Stimulated activated CD4-positive, alpha-beta T cell treated with anti-CD3 and anti-CD28 coated beads, Interleukin-4, amount 100 ng/mL, for 4 hours (primary cell): ENCODE measurements around the gene PDE8A.
A peak's percentile ranks its signal among the peaks of the same experiment; 100 is the strongest.

ENCODE experiments used
- DNase-seq, 2 experiments: peaks; one replicate each; pipeline ENCODE4 v3.0.0-alpha.2; 2020

The PDE8A gene

DNA sequence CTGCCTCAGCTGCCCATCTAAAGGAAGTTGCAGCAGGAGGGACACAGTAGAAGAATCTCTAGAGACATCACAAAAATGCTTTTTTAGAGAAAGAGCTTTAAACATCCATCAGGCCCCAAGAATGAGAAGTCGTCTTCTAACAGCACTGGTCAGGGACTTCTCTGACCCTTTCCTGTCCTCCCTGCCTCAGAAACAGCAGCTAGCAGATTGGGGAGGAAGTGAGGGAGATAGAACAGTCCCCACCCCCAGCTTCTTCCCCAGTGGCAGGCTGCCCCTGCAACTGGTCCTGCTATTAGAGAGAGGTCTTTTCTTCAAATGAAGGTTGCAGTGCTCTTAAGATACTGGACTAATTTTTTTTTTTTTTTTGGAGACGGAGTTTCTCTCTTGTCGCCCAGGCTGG lies 55.1 kb downstream of the PDE8A start:
- DNase-seq, result no peak

DNA sequence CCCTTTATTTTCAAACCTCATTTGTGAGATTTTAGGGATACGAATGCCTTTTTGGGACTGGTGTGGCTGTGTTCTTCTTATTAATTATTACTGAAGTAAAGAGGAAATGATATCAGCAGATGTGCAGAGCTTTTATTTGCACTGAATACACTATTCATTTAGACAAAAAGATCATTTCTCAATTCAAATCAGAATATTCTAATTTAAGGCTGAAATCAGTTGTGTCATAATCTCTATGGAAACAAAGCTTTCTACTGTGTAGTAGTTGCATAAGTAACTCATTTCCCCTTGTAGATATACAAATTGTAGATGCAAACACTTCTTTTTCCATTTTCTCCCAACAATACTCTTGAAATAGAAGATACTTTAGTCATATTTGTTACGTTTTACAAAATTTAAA lies 56.0 kb downstream of the PDE8A start:
- DNase-seq, result no peak

DNA sequence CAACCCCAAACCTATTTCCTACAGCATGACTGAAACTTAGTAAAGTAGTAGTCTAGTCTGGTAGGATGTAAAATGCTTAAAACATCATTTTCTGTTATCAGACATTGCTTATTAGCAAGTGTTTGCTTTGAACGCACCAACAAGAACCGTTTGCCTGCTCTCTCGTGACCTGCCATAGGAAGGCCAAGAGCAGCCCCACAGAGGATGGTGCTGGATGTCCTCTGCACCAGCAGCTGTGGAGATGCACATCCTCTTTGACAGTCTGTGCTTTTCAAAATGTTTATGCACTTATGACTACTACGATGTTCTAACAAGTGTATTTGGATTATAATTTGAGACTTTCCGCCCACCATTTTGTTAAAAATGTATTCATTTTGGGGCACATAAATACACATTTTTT lies 59.6 kb downstream of the PDE8A start:
- no peak for DNase-seq

DNA sequence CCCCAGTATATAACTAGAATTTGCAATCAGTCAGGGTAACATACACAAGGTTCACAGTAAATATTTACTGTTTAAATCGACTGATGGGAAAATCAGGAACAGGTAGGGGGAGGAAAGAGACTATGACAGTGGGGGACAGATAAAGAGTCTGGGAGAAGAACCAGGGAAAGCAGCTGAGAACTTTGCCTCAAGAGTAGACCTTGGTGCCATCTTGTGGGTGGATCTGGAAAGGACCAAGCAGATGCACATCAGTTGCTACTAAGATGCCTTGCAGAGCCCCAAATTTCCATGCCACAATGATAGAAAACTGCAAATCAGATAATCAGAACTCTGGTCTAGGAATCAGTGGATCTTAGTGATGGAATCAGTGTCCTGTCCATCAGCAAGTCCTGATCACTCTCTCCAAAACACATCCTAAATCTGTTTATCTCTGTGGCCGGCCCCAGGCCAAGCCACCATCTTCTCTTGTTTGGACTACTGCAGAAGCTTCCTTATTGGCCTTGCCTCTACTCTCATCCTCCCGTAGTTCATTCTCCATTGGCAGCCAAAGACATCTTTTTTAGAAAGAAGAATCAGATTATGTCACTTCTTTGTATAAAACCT lies 62.7 kb downstream of the PDE8A start:
- peak; percentile 15 to 40 for DNase-seq

DNA sequence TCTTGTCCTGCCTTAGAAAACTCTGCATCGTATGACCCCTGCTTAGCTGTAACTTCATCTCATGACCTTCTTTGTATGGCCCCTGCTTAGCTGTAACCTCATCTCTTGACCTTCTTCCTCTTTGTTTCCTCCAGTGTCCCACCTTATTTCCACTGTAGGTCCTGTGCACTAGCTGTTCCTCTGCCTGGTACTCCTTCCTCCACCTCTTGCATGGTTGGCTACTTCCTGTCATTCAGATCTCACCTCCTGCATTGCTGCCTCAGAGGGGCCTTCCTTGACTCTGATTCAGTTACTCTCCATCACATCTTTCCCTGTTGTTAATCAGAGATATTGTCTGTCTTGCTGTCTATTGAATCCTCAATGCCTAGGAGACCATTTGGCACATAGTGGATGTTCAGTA lies 63.2 kb downstream of the PDE8A start:
- no peak for DNase-seq

DNA sequence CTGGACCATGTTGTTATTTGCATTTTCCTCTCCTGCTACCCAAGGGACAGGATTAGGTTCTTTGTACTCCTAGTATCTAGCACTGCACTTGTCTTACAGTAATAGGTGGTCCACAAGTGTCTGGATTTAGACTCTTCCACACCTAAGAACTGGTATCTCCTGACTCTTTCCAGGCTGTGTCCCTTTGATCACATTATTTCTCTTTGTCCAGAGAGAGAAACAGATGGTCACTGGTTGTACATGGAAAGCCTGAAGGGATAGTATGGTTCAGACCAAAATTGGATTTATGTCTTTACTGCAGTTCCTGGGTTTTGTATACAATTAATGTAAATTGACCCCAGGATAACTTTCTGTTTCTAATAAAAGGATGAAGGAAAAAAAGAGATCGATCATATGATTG lies 64.0 kb downstream of the PDE8A start:
- DNase-seq, result no peak

DNA sequence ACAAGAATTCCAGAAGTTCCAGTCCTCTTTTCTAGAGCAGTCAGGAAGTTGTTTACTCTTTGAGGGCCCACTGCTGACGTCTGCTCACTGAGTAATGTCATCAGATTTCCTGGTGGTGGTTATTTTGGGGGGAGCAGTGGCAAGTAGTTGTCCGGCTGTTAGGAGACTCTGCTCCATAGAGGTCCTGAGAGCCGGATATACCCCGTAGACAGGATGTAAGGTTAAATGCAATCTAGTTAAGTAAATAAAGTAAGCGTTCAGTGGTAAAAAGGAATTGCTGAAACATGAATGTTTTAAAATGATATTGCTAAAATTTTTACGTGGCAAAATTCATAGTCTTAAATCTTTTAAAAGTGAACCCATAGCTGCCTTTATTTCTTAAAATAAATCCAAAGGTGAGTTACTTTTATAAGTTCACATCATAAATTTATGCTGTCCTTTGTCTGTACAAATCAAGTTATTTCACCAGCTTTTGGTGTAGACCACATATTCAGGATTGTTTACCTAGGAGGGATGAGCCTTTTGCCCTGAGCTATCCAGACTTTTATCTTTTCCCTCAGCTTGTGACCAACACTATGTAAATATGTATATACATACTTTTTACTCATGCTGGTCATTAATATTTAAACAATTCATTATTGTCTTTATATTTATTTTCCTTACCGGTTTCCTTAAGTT lies 65.8 kb downstream of the PDE8A start:
- DNase-seq, result no peak

DNA sequence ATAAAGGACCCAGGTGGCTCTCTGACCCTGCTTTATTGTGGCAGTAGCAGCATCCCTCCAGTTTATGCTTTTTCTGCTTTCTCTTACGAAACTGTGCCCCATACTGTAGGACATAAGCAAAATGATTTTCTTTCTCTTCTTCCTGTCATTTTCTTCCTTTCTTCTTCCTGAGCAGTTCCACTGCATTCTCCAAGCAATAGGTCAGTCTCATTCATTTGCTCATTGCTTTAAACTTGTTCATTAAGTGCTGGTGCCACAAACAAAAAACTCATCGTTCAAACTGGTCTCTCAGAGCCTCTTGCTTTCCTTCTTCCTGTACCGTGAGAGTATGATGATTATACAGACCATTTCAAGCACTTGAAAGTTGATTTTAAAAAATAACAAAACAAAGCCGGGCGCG lies 66.8 kb downstream of the PDE8A start:
- no peak for DNase-seq

DNA sequence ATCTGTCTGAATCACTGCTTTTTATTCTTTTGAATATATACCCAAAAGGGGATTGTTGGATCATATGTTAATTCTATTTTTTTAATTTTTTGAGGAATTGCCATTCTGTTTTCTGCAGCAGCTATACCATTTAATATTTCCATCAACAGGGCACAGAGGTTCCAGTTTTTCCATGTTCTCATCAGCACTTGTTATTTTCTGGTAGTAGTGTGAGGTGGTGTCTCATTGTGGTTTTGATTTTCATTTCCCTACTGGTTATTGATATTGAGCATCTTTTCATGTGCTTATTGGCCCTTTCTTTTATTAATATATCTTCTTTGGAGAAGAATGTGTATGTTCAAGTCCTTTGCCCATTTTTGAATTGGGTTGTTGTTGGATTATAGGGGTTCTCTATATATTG lies 68.1 kb downstream of the PDE8A start:
- no peak for DNase-seq

DNA sequence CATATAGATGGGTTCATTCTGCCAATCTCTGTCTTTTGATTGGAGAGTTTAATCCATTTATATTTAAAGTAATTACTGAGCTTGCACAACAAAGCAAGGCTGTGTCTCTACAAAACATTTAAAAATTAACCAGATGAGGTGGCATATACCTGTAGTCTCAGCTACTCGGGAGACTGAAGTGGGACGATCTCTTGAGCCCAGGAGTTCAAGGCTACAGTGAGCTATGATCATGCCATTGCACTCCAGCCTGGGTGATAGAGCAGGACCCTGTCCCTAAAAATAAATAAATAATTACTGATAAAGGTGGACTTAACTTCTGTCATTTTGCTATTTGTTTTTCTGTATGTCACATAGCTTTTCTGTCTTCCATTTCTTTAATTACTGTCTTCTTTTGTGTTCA lies 78.1 kb downstream of the PDE8A start:
- no peak for DNase-seq

DNA sequence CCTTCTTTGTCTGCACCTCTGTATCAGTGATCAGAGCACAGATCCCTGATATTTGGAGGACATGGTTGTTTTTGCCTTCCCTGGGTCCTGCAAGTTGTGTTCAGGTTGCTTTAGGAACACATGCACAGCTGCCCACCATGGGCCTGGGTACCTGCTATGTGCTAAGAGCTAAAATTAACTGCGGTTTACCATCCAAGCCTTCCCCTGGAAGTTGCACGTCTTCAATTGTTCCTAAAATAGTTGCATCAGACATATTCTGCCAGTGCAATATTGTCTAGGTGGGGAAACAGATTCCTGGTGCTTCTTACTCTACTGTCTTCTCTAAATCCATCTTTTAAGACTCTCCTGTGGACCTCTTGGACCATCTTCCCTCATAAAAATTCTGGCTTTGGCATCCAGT lies 80.9 kb downstream of the PDE8A start:
- no peak for DNase-seq

DNA sequence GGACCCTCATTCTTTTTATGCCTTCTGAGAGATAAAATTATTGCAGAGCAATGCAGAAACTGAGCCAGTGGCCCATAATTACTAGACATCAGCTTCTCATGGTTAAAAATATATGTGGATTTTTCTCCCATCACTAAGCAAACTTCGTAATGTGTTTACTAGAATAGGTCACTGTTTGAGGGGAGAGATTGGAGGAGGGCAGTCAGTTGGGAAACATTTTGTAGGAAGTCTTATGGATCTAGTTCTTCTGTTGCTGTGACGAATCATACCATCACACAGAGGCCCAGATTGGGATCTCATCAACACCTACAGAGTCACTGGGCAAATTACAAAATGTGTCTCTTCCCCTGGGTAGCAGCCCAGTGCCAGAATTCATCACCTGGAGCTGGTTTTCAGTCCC lies 81.4 kb downstream of the PDE8A start:
- DNase-seq, result no peak

DNA sequence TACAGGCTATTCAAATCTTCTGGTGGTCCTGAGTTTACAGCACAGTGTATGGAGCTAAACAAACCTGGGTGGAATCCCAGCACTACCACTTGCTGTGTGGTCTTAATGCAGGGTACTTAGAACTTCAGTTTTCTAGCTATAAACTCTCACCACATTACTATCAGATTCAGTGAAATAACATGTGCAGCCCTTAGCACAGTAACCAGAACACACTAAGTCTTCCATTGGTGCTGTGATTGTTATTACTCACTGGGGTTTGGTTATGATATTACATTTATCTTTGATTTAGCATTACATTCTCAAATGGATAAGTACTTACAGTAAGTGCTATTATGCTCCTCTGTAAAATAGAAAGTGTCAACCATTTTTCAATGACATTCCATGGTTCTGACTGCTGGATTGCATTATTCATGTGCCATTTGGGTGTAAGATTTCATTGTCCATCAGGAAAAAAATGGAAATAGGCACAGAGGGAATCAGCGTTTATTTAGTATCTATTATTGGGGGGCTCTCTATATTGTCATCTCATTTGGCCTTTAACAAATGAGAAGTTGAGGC lies 81.9 kb downstream of the PDE8A start:
- no peak for DNase-seq

DNA sequence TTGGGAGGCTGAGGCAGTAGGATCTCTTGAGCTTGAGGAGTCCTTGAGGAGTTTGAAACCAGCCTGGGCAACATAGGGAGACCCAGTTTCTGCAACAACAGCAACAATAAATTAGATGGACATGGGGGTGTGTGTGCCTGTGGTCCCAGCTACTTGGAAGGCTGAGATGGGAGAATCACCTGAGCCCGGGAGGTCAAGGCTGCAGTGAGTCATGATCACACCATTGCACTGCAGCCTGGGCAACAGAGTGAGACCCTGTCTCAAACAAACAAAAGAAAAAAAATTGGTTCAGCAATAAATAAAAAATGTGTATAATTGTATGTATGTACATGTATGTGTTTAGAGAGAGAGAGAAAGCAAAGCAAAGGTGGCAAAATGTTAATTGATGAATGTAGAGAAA lies 83.1 kb downstream of the PDE8A start:
- DNase-seq, result no peak

DNA sequence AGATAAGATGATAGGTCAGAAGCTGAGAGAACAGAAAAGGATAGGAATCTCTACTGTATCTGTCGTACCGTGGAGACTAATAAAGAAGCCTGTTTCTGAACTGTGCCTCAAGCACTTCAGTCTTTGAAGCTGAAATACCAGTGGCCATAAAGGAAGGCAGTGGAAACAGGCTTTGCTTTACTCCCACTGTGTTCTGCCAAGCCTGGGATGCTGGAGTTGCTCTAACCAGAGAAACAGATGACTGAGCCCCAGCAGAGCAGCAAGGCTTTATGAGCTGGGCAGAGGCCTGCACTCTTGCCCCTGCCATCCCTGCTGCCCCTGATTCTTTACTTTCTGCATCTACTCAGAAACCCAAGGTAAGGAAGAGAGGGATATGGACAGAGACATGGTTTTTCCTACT lies 89.4 kb downstream of the PDE8A start:
- no peak for DNase-seq

DNA sequence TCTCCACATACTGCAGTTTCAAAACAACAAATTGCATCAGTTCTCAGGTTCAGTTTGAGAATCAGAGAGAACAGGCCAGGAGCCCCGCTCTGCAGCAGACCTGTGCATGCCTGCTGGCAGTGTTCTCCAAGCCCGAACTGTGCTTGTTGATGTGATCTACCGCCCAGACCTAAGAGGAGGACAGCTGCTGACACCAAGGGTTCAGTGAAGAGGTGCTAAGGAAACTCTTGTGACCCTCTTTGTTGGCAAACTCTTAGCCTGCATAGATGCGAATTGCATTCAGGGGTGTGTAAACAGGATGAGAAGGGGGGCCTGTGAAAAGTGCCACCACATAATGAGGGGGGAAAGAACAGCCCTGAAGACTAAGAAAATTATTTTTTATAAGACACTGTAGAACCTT lies 89.8 kb downstream of the PDE8A start:
- DNase-seq, result no peak

DNA sequence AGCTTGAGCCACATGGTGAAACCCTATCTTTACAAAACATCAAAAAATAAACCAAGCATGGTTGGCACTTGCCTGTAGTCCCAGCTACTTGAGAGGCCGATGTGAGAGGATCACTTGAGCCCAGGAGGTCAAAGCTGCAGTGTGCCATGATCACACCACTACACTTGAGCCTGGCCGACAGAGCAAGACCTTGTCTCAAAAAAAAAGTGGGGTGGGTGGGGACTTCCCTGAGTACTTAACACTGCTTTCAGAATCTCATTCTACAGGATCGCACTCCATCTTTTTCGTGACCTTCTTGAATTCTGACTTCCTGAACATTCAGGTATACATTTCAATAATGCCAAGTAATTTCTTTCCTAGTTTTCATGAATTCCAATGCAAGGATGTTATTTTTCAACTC lies 91.3 kb downstream of the PDE8A start:
- no peak for DNase-seq

DNA sequence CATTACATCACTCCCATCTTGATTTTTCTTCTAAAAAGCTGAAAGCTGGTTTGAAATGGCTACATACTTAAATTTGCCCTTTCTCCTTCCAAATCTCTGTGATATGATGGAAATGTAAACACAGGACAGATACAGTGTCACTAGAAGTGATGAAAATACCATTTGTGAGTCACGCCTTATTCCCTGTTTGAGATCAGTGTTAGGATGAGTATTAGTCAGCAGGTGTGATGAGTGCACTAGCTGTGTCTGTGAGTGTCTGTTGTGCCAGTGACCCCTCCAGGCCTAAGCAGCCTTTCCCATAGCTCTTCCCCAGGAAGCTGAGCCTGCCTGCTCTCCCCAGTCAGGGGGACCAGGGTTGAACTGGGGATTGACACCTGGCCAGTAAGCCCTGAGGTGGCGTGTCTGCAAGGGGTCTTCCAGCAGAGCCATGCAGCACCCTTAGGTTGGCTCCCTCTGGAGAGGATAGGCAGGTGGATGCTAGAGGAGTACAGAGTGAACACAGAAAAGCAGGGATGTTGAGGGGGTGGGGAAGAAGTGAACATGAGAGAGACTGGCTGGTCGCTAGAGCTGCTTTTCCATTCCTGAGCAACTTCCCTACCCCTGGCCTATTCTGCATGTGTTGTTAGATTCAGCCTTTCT lies 92.0 kb downstream of the PDE8A start:
- no peak for DNase-seq

DNA sequence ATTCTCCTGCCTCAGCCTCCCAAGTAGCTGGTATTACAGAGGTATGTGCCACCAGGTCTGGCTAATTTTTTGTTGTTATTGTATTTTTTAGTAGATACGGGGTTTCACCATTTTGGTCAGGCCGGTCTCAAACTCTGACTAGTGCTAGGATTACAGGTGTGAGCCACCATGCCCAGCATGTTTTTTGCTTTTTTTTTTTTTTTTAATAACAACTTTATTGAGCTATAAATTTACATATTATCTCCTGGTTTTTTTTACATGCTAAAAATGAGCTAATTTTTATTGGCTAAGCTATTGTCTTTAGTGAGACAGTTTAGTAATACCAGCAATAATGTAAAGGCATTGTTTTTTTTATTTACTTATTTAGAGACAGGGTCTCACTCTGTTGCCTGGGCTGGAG lies 105.2 kb downstream of the PDE8A start:
- no peak for DNase-seq

DNA sequence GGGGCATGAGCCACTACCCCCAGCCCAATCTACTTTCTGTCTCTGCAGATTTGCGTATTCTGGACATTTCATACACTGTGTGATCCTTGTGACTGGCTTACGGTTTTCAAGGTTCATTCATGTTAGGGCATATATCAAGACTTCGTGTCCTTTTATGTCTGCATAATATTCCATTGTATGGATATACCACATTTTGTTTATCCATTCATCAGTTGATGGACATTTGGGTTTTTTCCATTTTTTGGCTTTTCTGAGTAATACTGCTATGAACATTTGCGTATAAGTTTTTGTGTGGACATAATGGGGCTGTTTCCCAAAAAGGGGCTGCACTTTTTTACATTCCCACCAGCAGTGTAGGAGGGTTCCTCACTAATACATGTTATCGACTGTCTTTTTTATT lies 106.6 kb downstream of the PDE8A start:
- no peak for DNase-seq

DNA sequence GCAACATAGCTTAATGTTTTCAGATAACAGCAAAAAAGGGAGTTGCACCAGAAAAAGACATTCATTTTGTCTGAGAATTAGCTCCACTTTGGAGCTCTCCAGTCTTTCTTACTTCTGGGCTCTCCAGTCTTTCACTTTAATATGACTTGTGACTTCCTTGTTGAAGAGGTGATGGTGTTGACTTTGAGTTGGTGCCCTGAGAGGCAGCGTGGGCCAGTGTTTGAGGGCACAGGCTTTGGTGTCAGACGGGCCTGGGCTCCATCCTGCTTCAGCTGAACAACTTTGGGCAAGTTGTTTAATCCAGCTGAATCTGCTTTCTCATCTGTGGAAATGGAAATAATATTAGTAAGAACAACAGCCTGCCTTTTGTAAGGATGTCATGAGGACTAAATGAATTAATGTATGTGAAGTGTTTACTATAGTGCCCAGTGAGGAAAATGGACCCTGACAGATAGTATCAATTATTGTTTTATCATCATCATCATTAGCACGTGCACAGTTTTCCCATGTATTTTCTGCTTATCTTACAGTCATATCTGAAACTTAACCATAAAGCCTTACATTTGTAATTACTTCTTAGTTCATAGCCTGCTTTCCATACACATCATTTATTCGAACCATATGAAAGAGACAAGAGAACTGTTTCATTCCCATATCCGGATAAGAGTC lies 108.4 kb downstream of the PDE8A start:
- no peak for DNase-seq

DNA sequence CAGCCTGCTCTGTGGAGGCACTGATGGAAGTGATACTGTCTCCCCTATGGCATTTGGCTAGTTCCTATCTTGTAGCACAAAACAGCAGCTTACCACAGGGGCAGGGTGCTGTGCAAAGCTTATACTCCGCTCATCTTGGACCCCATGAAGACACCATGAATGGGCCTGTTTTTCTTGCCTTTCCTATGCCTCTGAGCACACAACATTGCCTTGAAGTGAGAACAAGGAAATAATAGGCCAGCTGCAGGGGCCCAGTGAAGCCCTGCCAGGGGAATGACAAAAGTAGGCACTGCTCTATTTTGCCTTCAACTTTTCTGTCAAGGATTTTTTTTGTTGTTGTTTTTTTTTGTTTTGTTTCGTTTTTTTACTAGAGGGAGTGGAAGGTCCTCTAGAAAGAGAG lies 110.3 kb downstream of the PDE8A start:
- DNase-seq, result no peak

DNA sequence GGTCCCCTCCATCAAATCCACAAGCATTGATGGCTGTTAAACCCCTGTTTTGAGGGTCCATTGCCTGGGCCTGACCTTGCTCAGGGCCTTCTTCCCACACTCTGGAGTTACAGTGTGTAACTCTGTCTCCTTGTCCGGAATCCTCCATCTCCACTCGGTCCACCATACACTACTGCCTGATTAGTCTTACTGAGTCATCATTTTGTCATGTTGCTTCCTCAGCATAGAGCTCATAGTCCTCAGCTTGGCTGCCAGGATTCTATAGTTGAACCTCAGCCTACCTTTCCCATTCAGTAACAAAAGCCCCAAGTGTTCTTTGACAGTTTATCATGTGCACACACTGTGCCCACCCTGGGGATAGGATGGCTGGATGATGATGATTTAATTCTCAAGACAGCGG lies 113.0 kb downstream of the PDE8A start:
- no peak for DNase-seq

DNA sequence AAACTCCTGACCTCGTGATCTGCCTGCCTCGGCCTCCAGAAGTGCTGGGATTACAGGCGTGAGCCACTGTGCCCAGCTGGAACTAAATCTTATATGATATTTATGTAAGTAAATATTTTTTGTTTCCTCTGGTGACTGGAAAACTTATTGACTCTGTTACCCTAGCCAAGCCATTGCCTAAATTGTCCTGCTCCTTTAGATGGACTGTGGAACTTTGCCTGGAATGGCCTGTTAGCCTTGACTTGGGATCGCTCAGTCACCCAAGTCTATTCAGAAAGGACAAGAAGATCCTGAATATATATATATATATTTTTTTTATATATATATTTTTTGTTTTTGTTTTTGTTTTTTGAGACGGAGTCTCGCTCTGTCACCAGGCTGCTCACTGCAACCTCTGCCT lies 113.9 kb downstream of the PDE8A start:
- no peak for DNase-seq
